NT2/D1 (cell line): Measurements from ENCODE around the gene BARX2.

Experiments used
- SUZ12 ChIP-seq: IDR thresholded peaks from 2 replicates; pipeline ENCODE4 v1.6.1; 2011; ENCODE audit not compliant: insufficient read length, insufficient read depth; ENCODE audit errors: extremely low read depth
- YY1 ChIP-seq: IDR thresholded peaks from 2 replicates; pipeline ENCODE4 v1.6.1; 2011; ENCODE audit not compliant: insufficient read length, insufficient read depth
- ZNF274 ChIP-seq: IDR thresholded peaks from 2 replicates; pipeline ENCODE4 v1.6.1; 2011; ENCODE audit warnings: mild to moderate bottlenecking, low read depth, low read length

- TF ChIP-seq ZNF274: no peak
- no peak for TF ChIP-seq YY1
- no peak for TF ChIP-seq SUZ12
These were observed 70.9 kb downstream of the BARX2 start for GRCh38 chr11:129446572-129446971.
